PC-3 (cell line): ENCODE results near the gene SLCO4C1. TPM values are rescaled to one million over a fixed set of nuclear protein-coding genes. Genes with fewer than 3 reads are reported as not detected.

ENCODE experiments used
- ATAC-seq: fragments of 200-7000 bp; cut with Tn5 transposase; 2 replicates; pipeline ENCODE4 v1.9.1; 2020; ENCODE audit warnings: mild to moderate bottlenecking, moderate library complexity
- BruUV-seq: library from RNA; stranded (reverse); fragments of 400-500 nt; replicated peaks from 2 replicates; lab custom pipeline; 2021; lab: Mats Ljungman, UMichigan
- CTCF ChIA-PET: fragments of 300-600 bp; sonication (Branson Sonifier 250); formaldehyde crosslinking; loops from one replicate; lab custom pipeline; 2022; ENCODE audit warnings: antibody characterized with exemption; lab: Charles Lee
- POLR2A ChIA-PET: fragments of 300-600 bp; sonication (Branson Sonifier 250); formaldehyde crosslinking; loops from one replicate; lab custom pipeline; 2022; ENCODE audit warnings: antibody characterized with exemption; ENCODE audit not compliant: unreplicated experiment; lab: Charles Lee
- DNase-seq: peaks from one replicate; pipeline ENCODE4 v3.0.0-alpha.2; 2015
- H2AFZ ChIP-seq: fragments of 300-600 bp; sonication (generic); 2 replicates; pipeline ENCODE4 v1.6.0; 2016; ENCODE audit warnings: antibody characterized with exemption, low read length
- H3F3A ChIP-seq: fragments of 300-600 bp; sonication (generic); one replicate; pipeline ENCODE4 v1.6.0; 2017; ENCODE audit warnings: antibody characterized with exemption, low read length, control low read depth, mild to moderate bottlenecking; ENCODE audit not compliant: unreplicated experiment
- H3K27ac ChIP-seq: fragments of 300-600 bp; sonication (generic); 2 replicates; pipeline ENCODE4 v1.5.1; 2016; ENCODE audit warnings: mild to moderate bottlenecking, low read length
- H3K27me3 ChIP-seq: fragments of 300-600 bp; sonication (generic); 2 replicates; pipeline ENCODE4 v1.6.1; 2016; ENCODE audit warnings: low read length, mixed read lengths
- H3K36me3 ChIP-seq: fragments of 300-600 bp; sonication (generic); 2 replicates; pipeline ENCODE4 v1.6.1; 2016; ENCODE audit warnings: low read depth, mixed run types, low read length, mixed read lengths
- H3K4me1 ChIP-seq: fragments of 300-600 bp; sonication (generic); 2 replicates; pipeline ENCODE4 v1.5.1; 2016; ENCODE audit warnings: low read length; ENCODE audit not compliant: insufficient read depth
- H3K4me2 ChIP-seq: fragments of 300-600 bp; sonication (generic); 2 replicates; pipeline ENCODE4 v1.6.0; 2016; ENCODE audit warnings: low read length
- H3K4me3 ChIP-seq: fragments of 300-600 bp; sonication (generic); 2 replicates; pipeline ENCODE4 v1.5.1; 2016; ENCODE audit warnings: mild to moderate bottlenecking, low read length, mixed read lengths
- H3K79me2 ChIP-seq: fragments of 300-600 bp; sonication (generic); 2 replicates; pipeline ENCODE4 v1.6.1; 2017; ENCODE audit warnings: low read length, mixed read lengths
- H3K9ac ChIP-seq: fragments of 300-600 bp; sonication (generic); 2 replicates; pipeline ENCODE4 v1.6.0; 2016; ENCODE audit warnings: mild to moderate bottlenecking, low read length
- H3K9me2 ChIP-seq: fragments of 300-600 bp; sonication (generic); replicated peaks from 2 replicates; pipeline ENCODE4 v1.6.1; 2016; ENCODE audit warnings: mixed run types, low read length, mixed read lengths
- H3K9me3 ChIP-seq: fragments of 300-600 bp; sonication (generic); 2 replicates; pipeline ENCODE4 v1.6.1; 2016; ENCODE audit warnings: low read length, mixed read lengths
- H4K20me1 ChIP-seq: fragments of 300-600 bp; sonication (generic); 2 replicates; pipeline ENCODE4 v1.6.1; 2016; ENCODE audit warnings: low read length, mixed read lengths
- EZH2 ChIP-seq: fragments of 300-600 bp; sonication (generic); IDR thresholded peaks from one replicate; pipeline ENCODE4 v1.6.1; 2017; ENCODE audit warnings: antibody characterized with exemption, mild to moderate bottlenecking, low read length; ENCODE audit not compliant: unreplicated experiment
- EZH2phosphoT487 ChIP-seq: fragments of 300-600 bp; sonication (generic); IDR thresholded peaks from 2 replicates; pipeline ENCODE4 v1.6.1; 2018; ENCODE audit warnings: mild to moderate bottlenecking, antibody characterized with exemption, low read length, borderline replicate concordance
- intact Hi-C: fragments of 100-400 bp; cut with micrococcal nuclease; formaldehyde crosslinking; loops from 2 replicates; pipeline ENCODE4 v1.9.0; 2023
- total RNA-seq: library from RNA; depleted of rRNA; stranded (reverse); fragments of >200 nt; gene quantifications from 2 replicates; pipeline ENCODE4 v1.2.3, GENCODE V29; 2014
- TF ChIP-seq, protein P1 (sequence below): fragments of 300-600 bp; sonication (generic); conservative IDR thresholded peaks from 2 replicates; pipeline ENCODE4 v1.5.1; 2017; ENCODE audit warnings: antibody characterized with exemption, low read depth, mild to moderate bottlenecking, low read length

The SLCO4C1 gene
- total RNA-seq, 1 experiment from 2014 or later, result not detected

DNA sequence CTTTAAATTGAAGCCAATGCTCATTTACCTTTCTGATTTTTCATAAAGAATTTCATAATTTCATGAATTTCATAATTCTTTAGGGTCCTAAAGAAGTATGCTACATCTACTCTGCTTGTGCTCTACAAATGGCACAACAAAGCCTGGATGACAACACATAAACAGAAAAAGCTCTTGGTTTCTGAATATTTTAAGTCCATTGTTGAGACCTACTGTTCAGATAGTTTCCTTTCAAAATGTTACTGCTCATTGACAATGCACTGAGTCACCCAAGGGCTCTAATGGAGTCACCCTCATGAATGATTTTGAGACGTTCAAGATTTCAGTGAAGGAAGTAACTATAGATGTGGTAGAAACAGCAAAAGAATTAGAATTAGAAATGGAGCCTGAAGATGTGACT lies 74.1 kb downstream of the SLCO4C1 start:
- TF ChIP-seq EZH2phosphoT487 (no peak), EZH2 (no peak)
- TF ChIP-seq, protein P1, sequence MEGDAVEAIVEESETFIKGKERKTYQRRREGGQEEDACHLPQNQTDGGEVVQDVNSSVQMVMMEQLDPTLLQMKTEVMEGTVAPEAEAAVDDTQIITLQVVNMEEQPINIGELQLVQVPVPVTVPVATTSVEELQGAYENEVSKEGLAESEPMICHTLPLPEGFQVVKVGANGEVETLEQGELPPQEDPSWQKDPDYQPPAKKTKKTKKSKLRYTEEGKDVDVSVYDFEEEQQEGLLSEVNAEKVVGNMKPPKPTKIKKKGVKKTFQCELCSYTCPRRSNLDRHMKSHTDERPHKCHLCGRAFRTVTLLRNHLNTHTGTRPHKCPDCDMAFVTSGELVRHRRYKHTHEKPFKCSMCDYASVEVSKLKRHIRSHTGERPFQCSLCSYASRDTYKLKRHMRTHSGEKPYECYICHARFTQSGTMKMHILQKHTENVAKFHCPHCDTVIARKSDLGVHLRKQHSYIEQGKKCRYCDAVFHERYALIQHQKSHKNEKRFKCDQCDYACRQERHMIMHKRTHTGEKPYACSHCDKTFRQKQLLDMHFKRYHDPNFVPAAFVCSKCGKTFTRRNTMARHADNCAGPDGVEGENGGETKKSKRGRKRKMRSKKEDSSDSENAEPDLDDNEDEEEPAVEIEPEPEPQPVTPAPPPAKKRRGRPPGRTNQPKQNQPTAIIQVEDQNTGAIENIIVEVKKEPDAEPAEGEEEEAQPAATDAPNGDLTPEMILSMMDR, result no peak
- Histone ChIP-seq H3K4me1 (no peaks in the 10 kb centered on the region), H3K36me3 (no peaks in the 10 kb centered on the region), H3K9ac (no peak overlapping the region), H4K20me1 (no peaks in the 10 kb centered on the region), H3K27me3 (peaks cover 9% of the 10 kb centered on the region; the same call in 1 of the 2 replicates), H3F3A (no peaks in the 10 kb centered on the region), H3K4me3 (no peak overlapping the region), H2AFZ (no peak overlapping the region), H3K9me3 (peaks cover 7% of the 10 kb centered on the region; the same call in 1 of the 2 replicates), H3K79me2 (no peaks in the 10 kb centered on the region), H3K9me2 (no peaks in the 10 kb centered on the region), H3K27ac (no peak overlapping the region), H3K4me2 (no peak overlapping the region)
- intact Hi-C loops, result loop anchor here (2.0 to 5.0 kb wide), 2 partner anchors 245 to 279 kb away; no protein-coding TSS in a partner anchor
- DNase-seq, result no peak
- BruUV-seq, result no TSS peak
- ChIA-PET CTCF (no interaction called here), POLR2A (no interaction called here)
- no peak for ATAC-seq

DNA sequence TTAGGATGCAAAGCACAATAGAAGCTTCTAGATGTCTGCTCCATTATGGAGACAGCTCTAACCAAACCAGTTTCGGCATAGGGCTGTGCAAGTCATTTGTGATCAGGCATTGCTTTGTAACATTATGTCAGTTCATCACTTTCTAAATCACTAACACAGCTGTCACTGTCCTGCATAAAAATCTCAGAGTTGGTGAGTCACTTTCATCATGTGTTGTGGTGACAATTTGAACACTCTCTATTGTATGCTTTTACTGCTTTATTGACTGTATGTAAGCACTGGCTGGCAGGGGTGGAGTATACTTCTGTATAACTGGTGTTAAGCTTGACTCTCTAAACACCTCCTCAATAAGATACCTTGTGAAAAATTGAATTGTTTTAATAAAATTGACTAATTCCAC lies 77.9 kb downstream of the SLCO4C1 start:
- Histone ChIP-seq H3K79me2 (no peaks in the 10 kb centered on the region), H3K27me3 (peaks cover 10% of the 10 kb centered on the region; the same call in 1 of the 2 replicates), H3F3A (no peaks in the 10 kb centered on the region), H3K4me3 (no peak overlapping the region), H3K4me2 (no peak overlapping the region), H3K27ac (no peak overlapping the region), H3K9me2 (no peaks in the 10 kb centered on the region), H3K9me3 (peaks cover 7% of the 10 kb centered on the region; the same call in 1 of the 2 replicates), H4K20me1 (no peaks in the 10 kb centered on the region), H3K9ac (no peak overlapping the region), H3K4me1 (no peaks in the 10 kb centered on the region), H2AFZ (no peak overlapping the region), H3K36me3 (no peaks in the 10 kb centered on the region)
- no TSS peak for BruUV-seq
- ChIA-PET CTCF (no interaction called here), POLR2A (no interaction called here)
- intact Hi-C loops, result no loop called here
- ATAC-seq (no peak), DNase-seq (no peak)
- TF ChIP-seq EZH2phosphoT487, result no peak
- TF ChIP-seq, protein P1, result no peak
- no peak for TF ChIP-seq EZH2

DNA sequence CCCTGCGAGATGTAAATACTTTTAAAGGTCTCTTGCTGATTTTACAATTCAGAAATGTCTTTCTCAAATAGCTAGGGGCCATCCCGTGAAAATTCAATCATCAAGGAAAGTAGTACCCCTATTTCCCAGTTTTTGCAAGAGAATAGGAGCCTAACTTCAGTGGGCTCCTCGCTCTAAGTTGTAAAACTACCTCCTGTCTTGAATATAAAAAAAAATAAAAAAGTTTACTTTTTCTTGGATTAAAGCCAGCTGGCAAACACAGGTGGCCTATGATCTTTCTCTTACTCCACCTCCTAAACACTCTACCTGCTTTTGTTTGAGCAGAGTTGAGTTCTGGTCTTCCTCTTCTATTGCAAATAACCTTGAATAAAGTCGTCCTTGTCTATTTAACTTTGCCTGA lies 79.4 kb downstream of the SLCO4C1 start:
- Histone ChIP-seq H3K9me3 (no peaks in the 10 kb centered on the region), H4K20me1 (no peaks in the 10 kb centered on the region), H3K4me1 (no peaks in the 10 kb centered on the region), H3K4me2 (no peak overlapping the region), H3K27ac (no peak overlapping the region), H3K9me2 (no peaks in the 10 kb centered on the region), H3K79me2 (no peaks in the 10 kb centered on the region), H3K9ac (no peak overlapping the region), H3K27me3 (peaks cover 16% of the 10 kb centered on the region; the same call in 1 of the 2 replicates), H3F3A (no peaks in the 10 kb centered on the region), H2AFZ (no peak overlapping the region), H3K36me3 (no peaks in the 10 kb centered on the region), H3K4me3 (no peak overlapping the region)
- CTCF ChIA-PET, result no interaction called here
- no peak for TF ChIP-seq EZH2phosphoT487
- TF ChIP-seq, protein P1, result no peak
- BruUV-seq, result no TSS peak
- DNase-seq (no peak), ATAC-seq (no peak)
- intact Hi-C loops, result no loop called here
- POLR2A ChIA-PET, result no interaction called here
